RPMI7951 (cell line): ENCODE data around the gene UNC45A. TPM values are rescaled to one million over a fixed set of nuclear protein-coding genes. Genes with fewer than 3 reads are reported as not detected.
"Not testable (repeated sequence)": the region's sequence is repeated elsewhere in the genome, so short reads cannot be mapped to it uniquely, and the experiment has no call there.

Source experiments
- DNase-seq: peaks from one replicate; pipeline ENCODE4 v3.0.0-alpha.2; 2012; ENCODE audit warnings: low read depth
- total RNA-seq: library from RNA; depleted of rRNA; stranded (reverse); fragments of >200 nt; shearing (Covaris generic); gene quantifications from 2 replicates; pipeline ENCODE4 v1.2.3, GENCODE V29; 2014

Gene UNC45A
- total RNA-seq, 1 experiment from 2014 or later: 67.2 TPM

DNA sequence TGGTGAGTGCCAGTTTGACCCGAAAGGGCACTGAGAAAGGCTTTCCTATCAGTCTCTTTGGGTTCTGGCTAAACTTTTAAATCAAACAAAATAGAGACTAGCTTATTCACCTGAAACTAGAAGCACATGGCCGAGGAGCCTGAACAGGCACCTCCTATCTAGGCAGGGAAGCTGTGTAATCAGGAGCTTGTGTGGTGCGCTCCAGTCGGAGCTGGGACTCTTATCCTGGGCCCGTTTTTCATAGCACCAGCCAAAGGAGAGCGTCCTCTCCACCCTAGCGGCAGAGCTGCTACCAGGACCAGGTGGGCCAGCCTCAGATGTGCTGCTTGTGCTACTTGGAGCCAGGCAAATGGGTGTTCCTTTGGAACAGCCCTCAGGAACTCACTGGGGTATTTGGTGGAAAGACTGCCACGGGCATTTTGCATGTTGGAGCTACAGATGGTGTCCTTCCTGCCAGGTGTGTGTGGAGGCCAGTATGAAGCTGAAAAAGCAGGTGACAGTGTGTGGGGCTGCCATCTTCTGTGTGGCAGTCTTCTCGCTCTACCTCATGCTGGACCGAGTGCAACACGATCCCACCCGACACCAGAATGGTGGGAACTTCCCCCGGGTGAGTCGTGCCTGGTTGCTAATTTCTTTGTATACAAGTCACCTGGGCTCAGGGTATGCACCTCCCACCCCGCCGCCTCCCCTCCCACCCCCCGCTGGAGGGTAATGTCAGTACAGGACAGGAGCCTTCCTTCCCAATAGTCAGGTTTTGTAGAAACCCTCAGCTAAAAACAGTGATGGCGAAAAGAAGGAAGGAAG is 31.1 kb upstream of the UNC45A start:
- no peak for DNase-seq

DNA sequence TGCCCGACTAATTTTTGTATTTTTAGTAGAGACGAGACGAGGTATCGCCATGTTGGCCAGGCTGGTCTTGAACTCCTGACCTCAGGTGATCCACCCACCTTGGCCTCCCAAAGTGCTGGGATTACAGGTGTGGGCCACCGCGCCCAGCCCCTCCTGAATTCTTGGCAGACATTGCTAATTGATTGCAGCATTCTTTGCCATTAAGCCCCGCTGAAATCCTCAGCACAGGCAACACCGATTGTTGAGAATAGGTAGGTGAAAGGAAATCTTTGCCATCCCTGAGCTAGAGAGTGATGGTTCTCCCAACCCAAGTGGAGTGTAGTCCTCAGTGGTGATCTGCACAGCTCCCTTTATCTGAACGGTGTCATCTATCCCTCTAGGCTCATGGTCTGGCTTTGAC is 30.3 kb upstream of the UNC45A start:
- no peak for DNase-seq

DNA sequence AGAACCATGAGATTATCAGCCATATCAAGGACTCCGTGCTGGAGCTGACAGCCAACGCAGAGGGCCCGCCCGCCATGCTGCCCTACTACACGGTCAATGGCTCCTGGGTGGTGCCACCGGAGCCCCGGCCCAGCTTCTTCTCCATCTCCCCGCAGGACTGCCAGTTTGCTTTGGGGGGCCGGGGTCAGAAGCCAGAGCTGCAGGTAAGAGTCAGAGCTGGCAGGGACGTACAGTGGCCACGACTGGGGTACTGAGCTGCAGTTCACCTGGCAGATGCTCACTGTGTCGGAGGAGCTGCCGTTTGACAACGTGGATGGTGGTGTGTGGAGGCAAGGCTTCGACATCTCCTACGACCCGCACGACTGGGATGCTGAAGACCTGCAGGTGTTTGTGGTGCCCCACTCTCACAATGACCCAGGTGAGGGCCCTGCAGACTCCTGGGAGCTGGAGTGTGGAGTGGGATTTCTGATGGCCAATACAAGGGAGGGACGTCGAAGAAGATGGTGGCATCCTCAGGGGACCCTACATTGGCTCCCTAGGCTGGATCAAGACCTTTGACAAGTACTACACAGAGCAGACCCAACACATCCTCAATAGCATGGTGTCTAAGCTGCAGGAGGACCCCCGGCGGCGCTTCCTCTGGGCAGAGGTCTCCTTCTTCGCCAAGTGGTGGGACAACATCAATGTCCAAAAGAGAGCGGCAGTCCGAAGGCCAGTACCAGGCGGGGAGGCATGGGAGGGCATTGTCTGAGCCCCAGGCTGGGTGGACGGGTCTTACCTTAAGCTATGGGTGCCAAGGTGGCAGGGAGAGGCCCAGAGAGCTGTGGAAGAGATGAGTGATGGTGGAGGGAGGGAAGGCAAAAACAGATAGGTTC is 29.5 kb upstream of the UNC45A start:
- DNase-seq: no peak

DNA sequence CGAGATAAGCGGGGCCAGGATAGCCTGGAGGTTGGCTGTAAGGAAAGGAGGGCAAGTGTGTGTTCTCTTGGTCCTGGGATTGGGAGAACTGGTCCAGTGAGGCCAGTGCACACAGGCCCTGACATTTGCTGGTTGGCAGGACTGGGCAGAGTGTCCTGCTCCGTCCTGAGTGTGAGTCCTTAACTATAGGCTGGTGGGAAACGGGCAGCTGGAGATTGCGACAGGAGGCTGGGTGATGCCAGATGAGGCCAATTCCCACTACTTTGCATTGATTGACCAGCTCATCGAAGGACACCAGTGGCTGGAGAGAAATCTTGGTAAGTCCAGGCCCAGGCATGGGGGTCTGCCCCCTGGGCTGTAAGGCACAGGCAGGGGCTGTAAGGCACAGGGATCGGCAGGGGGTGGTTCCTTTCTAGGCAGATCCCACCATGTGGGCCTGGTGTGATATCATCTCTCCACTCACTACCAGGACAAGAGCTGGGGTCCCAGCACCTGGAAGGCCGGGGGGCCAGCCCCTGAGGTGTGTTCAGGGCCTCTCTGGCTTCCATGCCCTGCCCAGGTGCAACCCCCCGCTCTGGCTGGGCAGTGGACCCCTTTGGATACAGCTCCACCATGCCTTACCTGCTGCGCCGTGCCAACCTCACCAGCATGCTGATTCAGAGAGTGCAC is 28.8 kb upstream of the UNC45A start:
- DNase-seq: no peak

DNA sequence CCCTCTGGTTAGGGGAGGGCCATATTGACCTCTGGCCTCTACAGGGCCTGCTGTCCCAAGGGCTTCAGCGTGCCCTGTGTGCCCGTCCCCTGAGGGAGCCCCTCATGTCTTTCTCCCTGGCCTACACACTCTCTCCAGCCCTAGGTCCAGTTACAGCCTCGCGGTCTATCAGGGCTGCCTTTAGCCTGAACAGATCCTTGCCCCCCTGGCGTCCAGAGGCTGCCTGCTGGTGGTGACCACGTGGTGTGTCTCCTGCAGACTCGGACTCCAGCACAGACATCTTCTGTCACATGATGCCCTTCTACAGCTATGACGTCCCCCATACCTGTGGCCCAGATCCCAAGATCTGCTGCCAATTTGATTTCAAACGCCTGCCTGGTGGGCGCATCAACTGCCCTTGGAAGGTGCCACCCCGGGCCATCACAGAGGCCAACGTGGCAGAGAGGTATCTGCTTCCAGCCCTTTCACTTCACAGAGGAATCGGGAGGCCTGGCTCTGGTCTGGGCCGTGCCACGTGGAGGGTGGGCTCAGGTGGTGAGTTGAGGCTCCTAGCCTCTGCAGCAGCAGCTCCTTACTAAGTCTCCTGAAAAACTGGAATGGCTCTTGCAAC is 27.9 kb upstream of the UNC45A start:
- DNase-seq: no peak

DNA sequence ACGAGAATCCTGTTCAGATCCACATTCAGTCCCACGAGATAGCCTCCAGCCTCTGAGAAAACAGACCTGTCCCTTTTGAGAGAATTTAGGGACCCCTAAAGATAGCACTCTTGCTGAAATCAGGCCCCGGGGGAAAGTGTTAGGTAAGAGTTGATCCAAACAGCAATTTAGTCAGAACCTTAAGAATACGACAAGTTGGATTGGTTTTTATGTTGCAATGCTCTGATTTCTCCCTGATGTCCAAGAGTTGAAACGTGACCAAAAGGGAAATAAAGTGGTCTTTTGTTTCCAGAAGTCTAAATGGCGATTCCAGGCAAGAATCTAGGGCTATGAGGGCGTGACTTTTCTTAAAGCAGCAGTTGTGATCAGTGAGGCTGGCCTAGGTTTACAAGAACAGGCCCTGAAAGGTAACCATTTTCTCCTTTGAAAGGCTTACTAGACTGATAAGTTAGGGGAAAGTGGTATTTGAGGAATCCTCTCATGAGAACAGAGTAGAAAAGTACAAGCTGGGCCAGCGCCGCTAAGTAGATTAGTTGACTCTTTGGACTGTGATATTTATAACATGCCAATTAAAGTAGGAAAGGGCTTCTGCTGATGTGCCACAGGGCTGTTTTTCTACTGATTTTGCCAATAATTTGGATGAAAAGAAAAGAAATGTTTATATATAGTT is 27.1 kb upstream of the UNC45A start:
- DNase-seq: no peak

DNA sequence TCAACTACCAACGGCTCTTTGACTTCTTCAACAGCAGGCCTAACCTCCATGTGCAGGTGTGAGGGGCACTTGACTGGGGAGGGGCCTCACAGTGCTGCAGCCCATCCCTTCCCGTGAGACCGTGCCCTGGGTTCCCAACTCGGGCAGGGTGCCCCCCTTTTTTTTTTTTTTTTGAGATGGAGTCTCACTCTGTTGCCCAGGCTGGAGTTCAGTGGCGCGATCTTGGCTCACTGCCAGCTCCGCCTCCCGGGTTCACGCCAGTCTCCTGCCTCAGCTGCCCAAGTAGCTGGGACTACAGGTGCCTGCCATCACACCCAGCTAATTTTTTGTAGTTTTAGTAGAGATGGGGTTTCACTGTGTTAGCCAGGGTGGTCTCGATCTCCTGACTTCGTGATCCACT is 25.6 kb upstream of the UNC45A start:
- not testable (repeated sequence) for DNase-seq

DNA sequence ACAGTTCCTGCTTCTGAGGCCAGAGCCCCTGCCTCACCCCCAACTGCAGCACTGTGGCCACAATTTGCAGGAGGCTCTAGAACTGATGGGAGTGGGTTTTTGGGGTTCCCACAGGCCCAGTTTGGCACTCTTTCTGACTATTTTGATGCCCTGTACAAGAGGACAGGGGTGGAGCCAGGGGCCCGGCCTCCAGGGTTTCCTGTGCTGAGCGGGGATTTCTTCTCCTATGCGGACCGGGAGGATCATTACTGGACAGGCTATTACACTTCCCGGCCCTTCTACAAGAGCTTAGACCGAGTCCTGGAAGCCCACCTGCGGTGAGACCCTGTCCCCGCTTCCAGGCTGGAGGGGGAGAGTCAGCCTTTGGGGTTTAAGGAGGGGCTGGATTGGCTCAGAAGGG is 25.1 kb upstream of the UNC45A start:
- no peak for DNase-seq

DNA sequence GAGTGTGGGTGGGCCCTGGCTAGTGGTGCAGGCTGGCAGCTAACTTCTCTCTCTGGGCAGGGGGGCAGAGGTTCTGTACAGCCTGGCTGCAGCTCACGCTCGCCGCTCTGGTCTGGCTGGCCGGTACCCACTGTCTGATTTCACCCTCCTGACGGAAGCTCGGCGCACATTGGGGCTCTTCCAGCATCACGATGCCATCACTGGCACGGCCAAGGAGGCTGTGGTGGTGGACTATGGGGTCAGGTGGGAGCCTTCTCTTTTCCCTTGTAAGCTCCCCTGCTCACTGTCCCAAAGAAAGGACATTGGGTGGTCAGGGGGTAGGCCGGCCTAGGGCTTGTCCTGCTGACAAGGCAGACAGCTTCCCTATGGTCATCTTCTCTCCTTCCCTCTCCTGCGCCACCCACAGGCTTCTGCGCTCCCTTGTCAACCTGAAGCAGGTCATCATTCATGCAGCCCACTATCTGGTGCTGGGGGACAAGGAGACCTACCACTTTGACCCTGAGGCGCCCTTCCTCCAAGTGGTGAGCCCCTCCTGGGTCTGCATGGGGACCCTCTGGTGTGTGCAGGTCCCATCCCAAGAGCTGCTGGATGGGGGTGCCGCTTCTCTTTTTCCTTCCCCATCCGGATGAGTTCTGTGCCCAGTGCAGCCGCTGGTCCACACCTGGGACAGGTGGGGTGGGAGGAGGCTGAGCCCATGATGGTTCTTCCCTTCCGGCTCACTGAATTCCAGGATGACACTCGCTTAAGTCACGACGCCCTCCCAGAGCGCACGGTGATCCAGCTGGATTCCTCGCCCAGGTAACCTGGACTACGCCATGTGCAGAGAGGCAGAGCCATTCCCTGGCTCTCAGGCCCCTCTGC is 24.4 kb upstream of the UNC45A start:
- DNase-seq: no peak

DNA sequence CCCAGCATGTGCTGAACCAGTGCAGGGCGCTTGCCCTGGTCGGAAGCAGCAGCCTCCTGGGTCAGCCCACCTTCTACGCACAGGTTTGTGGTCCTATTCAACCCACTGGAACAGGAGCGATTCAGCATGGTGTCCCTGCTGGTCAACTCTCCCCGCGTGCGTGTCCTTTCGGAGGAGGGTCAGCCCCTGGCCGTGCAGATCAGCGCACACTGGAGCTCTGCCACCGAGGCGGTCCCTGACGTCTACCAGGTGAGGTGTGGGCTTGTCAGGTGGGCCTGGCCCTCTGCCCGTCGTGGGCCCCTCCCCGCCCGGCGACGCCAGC is 23.8 kb upstream of the UNC45A start:
- DNase-seq: no peak

DNA sequence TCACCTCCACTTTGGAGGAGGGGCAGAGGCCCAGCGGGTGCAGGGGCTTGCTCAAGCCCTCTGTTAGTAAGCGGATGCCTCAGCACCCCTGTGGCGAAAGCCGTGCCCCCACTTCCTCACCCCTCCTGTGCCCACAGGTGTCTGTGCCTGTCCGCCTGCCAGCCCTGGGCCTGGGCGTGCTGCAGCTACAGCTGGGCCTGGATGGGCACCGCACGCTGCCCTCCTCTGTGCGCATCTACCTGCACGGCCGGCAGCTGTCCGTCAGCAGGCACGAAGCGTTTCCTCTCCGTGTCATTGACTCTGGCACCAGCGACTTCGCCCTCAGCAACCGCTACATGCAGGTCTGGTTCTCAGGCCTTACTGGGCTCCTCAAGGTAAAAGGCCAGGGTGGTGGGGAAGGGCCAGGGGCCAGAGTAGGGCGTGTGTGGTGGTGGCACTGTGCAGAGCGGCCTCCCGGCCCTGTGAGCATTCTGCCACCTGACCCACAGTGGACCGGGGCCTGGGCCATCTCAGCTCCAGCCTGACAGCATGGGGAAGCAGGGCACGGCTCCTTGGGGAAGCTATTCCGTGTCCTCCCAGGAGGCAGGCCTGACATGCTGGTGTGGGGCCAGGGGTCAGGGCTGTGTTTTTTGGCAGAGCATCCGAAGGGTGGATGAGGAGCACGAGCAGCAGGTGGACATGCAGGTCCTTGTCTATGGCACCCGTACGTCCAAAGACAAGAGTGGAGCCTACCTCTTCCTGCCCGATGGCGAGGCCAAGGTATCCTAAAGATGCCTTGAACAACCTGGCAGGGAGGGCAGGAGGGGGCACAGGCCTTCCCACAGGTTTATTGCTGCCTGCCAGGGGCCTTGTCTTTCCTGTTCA is 22.9 kb upstream of the UNC45A start:
- no peak for DNase-seq

DNA sequence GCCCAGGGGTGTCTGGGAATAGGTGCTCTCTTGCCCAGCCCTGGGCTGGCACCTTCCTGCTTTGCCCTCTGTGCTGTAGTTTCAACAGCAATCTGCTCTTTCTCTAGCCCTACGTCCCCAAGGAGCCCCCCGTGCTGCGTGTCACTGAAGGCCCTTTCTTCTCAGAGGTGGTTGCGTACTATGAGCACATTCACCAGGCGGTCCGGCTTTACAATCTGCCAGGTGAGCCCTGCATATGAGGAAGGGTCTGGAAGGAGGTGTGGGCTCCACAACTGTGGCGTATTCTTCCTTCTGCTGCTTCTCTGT is 22.4 kb upstream of the UNC45A start:
- no peak for DNase-seq

DNA sequence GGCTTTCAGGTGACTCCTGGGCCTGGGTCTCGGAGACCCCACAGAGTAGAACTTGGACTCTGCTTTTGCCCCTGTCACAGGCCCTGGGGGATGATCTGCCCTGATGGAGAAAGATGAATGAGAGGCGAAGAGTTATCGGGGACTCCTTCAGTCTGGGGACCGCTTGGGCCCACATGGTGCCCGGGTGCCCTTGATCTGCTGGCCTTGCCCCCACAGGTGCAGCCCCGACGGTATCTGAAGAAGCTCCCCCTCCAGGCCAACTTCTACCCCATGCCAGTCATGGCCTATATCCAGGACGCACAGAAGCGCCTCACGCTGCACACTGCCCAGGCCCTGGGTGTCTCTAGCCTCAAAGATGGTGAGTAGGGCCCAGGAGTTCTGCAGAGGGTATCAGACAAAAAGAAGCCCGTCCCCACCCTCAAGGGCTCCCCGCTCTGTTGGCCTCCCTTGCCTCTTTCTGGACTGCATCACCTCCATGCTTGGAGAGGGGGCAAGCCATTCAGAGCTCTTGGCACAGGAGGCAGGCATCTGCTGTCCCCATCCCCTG is 21.6 kb upstream of the UNC45A start:
- DNase-seq: no peak

DNA sequence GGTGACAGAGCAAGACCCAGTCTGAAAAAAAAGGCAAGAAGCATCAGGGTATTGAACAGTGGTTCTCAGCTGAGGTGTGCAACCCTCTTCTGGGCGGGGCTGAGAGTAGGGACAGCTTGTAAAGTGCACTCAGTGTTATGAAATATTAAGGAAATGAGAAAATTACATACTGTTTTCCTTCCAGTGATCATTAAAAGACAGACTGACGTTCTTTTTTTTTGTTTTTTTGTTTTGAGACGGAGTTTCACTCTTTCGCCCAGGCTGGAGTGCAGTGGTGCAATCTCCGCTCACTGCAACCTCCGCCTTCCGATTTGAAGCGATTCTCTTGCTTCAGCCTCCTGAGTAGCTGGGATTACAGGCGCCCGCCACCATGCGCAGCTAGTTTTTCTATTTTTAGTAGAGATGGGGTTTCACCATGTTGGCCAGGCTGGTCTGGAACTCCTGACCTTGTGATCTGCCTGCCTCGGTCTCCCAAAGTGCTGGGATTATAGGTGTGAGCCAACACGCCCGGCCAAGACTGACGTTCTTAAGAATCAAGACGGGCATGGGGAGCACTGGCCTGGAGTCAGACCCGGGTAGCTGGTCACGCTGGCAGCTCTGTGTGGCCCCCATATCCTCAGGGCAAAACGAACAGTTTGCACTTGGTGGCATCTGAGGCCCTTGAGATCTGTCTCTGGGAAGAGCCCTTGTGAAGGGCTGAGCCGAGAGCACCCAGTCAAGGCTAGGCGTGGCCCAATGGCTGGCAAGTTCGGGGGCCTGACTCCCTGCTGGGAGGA is 20.6 kb upstream of the UNC45A start:
- no peak for DNase-seq

DNA sequence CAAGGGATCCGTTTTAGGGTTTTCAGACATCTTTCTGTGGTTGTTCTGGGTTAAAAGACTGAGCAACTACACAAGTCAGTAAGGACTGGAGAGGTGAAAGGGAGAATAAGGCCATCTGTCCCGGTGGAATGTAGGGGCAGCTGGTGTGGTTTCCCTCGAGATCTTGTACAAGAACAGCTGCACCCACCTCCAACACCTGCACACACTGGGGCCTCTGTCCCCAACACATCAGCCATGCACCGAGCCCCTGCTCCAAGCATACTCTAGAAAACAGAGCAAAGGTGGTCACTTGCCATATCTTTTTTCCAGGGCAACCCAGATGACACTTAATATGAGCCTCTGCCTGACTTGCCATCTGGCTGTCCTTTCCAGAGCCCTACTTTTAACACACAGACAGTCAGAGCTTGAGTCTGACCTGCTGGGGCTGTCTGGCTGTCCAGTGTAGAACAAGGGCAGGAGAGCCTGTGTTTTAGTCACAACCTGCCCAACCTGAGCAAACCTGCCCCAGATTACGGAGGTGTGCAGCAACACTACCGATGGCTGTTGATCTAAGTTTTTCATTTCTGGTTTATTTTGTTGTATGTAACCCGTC is 19.8 kb upstream of the UNC45A start:
- DNase-seq: no peak

DNA sequence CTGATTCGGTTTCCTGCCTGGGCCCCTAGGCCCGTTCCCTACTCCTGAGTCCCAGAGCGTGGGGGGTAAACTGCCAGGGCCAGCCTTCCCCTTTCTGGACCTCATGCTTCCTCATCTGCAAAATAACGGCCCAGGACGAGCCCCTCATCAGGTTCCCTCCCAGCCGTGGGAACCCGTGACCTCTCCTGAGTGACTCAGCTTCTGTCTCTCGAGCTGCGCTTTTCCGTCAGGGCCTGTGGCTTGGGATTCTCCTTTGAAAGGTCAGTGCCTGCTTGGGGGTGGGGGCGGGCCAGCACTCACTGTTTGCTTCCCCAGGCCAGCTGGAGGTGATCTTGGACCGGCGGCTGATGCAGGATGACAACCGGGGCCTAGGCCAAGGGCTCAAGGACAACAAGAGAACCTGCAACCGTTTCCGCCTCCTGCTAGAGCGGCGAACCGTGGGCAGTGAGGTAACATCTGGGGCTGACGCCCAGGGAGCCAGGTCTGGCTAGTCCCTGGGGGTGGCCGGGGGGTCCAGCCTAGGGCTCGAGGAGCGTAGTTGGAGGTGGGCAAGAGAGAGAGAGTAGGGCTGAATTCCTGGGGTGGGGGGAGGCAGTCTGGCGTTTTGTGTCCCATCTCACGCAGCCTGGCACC is 19.2 kb upstream of the UNC45A start:
- DNase-seq: no peak

DNA sequence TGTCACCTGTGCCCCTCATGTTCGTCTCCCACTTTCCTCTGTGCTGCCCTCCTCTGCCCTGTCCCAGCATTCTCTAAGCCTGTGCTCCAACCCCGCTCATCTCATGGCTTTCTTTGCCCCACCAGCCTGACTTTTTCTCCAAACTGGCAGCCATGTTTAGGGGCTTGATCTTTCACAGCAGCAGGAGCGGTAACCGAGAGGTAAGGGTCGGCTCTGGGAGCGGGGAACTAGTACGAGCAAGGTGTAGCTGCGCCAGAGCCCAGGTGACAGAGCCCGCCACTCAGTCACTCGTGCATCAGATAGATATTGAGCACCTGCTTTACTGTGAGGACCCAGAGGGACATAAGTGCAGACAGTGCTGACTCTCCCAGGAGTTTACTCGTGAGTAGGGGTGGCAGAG is 18.6 kb upstream of the UNC45A start:
- no peak for DNase-seq

DNA sequence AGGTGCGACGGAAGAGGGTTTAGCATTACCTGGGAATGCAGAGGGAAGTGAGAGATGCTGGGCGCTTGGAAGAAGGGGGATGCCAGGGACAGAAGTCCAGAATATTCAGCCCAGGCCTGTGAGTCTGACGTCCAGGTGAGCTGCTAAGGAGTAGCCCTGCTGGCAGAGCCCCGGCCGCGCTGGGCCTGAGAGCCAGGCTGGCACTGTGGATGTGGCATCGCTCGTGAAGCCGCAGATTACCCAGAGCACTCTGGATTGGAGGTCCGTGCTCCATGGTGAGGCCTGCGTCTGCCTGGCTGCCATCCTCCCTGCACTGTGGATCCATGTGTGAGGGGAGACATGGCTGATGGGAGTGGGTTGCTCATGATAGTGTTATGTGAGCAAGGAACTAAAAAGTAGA is 17.5 kb upstream of the UNC45A start:
- DNase-seq: no peak
